WTC11 (cell line): ENCODE measurements around the gene FILIP1L. TPM values are rescaled to one million over a fixed set of nuclear protein-coding genes. Genes with fewer than 3 reads are reported as not detected.

ENCODE experiments used
- ATAC-seq: fragments of 200-7000 bp; cut with Tn5 transposase; 2 replicates; pipeline ENCODE4 v1.10.0; 2021; ENCODE audit warnings: mild to moderate bottlenecking, moderate library complexity
- CTCF ChIA-PET: fragments of 300-600 bp; sonication (Branson Sonifier 250); formaldehyde crosslinking; loops from one replicate; lab custom pipeline; 2021; ENCODE audit warnings: antibody characterized with exemption; lab: Charles Lee
- POLR2A ChIA-PET: fragments of 350-600 bp; sonication (Branson Sonifier 250); formaldehyde crosslinking; loops from one replicate; lab custom pipeline; 2021; ENCODE audit warnings: antibody characterized with exemption; lab: Charles Lee
- DNase-seq: peaks from one replicate; pipeline ENCODE4 v3.0.0; 2021; ENCODE audit warnings: low spot score
- H3K27ac Mint-ChIP-seq: 2 replicates; pipeline ENCODE4 v1.8.0; 2021; ENCODE audit warnings: mixed read lengths
- H3K27me3 Mint-ChIP-seq: 2 replicates; pipeline ENCODE4 v1.8.0; 2021; ENCODE audit warnings: low read depth, mild to moderate bottlenecking, moderate library complexity, mixed read lengths
- H3K36me3 Mint-ChIP-seq: 2 replicates; pipeline ENCODE4 v1.8.0; 2021; ENCODE audit warnings: mixed read lengths
- H3K4me1 Mint-ChIP-seq: 2 replicates; pipeline ENCODE4 v1.8.0; 2022; ENCODE audit warnings: mixed read lengths
- H3K4me3 Mint-ChIP-seq: 2 replicates; pipeline ENCODE4 v1.8.0; 2021; ENCODE audit warnings: mild to moderate bottlenecking, moderate library complexity, mixed read lengths
- H3K9me3 Mint-ChIP-seq: 2 replicates; pipeline ENCODE4 v1.8.0; 2021; ENCODE audit warnings: mixed read lengths
- AFF4 ChIP-seq: sonication (generic); formaldehyde crosslinking; IDR thresholded peaks from 2 replicates; pipeline ENCODE4 v1.8.1; 2023; ENCODE audit warnings: mild to moderate bottlenecking, missing genetic modification reagents, borderline replicate concordance
- AR ChIP-seq: fragments of 250-450 bp; sonication (Bioruptor Pico); IDR thresholded peaks from 2 replicates; pipeline ENCODE4 v1.9.0; 2021; ENCODE audit warnings: mild to moderate bottlenecking
- CREB1 ChIP-seq: sonication (generic); formaldehyde crosslinking; IDR thresholded peaks from 2 replicates; pipeline ENCODE4 v1.8.0; 2023; ENCODE audit warnings: mild to moderate bottlenecking, missing genetic modification reagents
- E2F1 ChIP-seq: sonication (generic); formaldehyde crosslinking; IDR thresholded peaks from 2 replicates; pipeline ENCODE4 v1.8.0; 2022; ENCODE audit warnings: mild to moderate bottlenecking, missing genetic modification reagents
- IRF2 ChIP-seq: sonication (generic); formaldehyde crosslinking; IDR thresholded peaks from 2 replicates; pipeline ENCODE4 v1.8.0; 2022; ENCODE audit warnings: low read depth, missing genetic modification reagents, borderline replicate concordance
- JAZF1 ChIP-seq: fragments of 250-450 bp; sonication (Bioruptor Pico); IDR thresholded peaks from 2 replicates; pipeline ENCODE4 v1.9.0; 2021; ENCODE audit warnings: moderate library complexity, mild to moderate bottlenecking, inconsistent platforms
- KAT7 ChIP-seq: sonication (generic); formaldehyde crosslinking; IDR thresholded peaks from 2 replicates; pipeline ENCODE4 v1.8.1; 2023; ENCODE audit warnings: missing genetic modification reagents, mild to moderate bottlenecking, borderline replicate concordance
- PREB ChIP-seq: sonication (generic); formaldehyde crosslinking; IDR thresholded peaks from 2 replicates; pipeline ENCODE4 v1.8.1; 2022; ENCODE audit warnings: mild to moderate bottlenecking, missing genetic modification reagents, moderate library complexity, borderline replicate concordance
- RELA ChIP-seq: sonication (generic); formaldehyde crosslinking; IDR thresholded peaks from 2 replicates; pipeline ENCODE4 v1.8.1; 2022; ENCODE audit warnings: missing genetic modification reagents, mild to moderate bottlenecking, borderline replicate concordance
- SP1 ChIP-seq: sonication (generic); formaldehyde crosslinking; conservative IDR thresholded peaks from 2 replicates; pipeline ENCODE4 v1.8.1; 2022; ENCODE audit warnings: missing genetic modification reagents
- TCF7 ChIP-seq: sonication (generic); formaldehyde crosslinking; IDR thresholded peaks from 2 replicates; pipeline ENCODE4 v1.8.0; 2022; ENCODE audit warnings: mild to moderate bottlenecking, low read depth, missing genetic modification reagents, moderate library complexity
- TEAD1 ChIP-seq: sonication (generic); formaldehyde crosslinking; IDR thresholded peaks from 2 replicates; pipeline ENCODE4 v1.8.0; 2022; ENCODE audit warnings: mild to moderate bottlenecking, missing genetic modification reagents
- TP53 ChIP-seq: sonication (generic); formaldehyde crosslinking; IDR thresholded peaks from 2 replicates; pipeline ENCODE4 v1.8.1; 2023; ENCODE audit warnings: mild to moderate bottlenecking, missing genetic modification reagents
- ZBTB21 ChIP-seq: sonication (generic); formaldehyde crosslinking; IDR thresholded peaks from 2 replicates; pipeline ENCODE4 v1.8.1; 2023; ENCODE audit warnings: mild to moderate bottlenecking, missing genetic modification reagents, borderline replicate concordance
- ZBTB43 ChIP-seq: sonication (generic); formaldehyde crosslinking; IDR thresholded peaks from 2 replicates; pipeline ENCODE4 v1.8.1; 2023; ENCODE audit warnings: mild to moderate bottlenecking, missing genetic modification reagents
- ZNF121 ChIP-seq: sonication (generic); formaldehyde crosslinking; IDR thresholded peaks from 2 replicates; pipeline ENCODE4 v1.8.0; 2023; ENCODE audit warnings: missing genetic modification reagents
- ZNF138 ChIP-seq: sonication (generic); formaldehyde crosslinking; conservative IDR thresholded peaks from 2 replicates; pipeline ENCODE4 v1.8.1; 2022; ENCODE audit warnings: mild to moderate bottlenecking, moderate library complexity, missing genetic modification reagents
- ZNF263 ChIP-seq: sonication (generic); formaldehyde crosslinking; IDR thresholded peaks from 2 replicates; pipeline ENCODE4 v1.8.1; 2022; ENCODE audit warnings: low read depth, mild to moderate bottlenecking, moderate library complexity, missing genetic modification reagents
- ZNF317 ChIP-seq: sonication (generic); formaldehyde crosslinking; IDR thresholded peaks from 2 replicates; pipeline ENCODE4 v1.8.1; 2023; ENCODE audit warnings: low read depth, mild to moderate bottlenecking, moderate library complexity, missing genetic modification reagents, borderline replicate concordance
- ZNF423 ChIP-seq: fragments of 250-450 bp; sonication (Bioruptor Pico); IDR thresholded peaks from 2 replicates; pipeline ENCODE4 v2.1.2; 2022; ENCODE audit warnings: mild to moderate bottlenecking, moderate library complexity
- ZNF512 ChIP-seq: sonication (generic); formaldehyde crosslinking; IDR thresholded peaks from 2 replicates; pipeline ENCODE4 v1.8.1; 2022; ENCODE audit warnings: missing genetic modification reagents, borderline replicate concordance
- ZNF671 ChIP-seq: fragments of 250-450 bp; sonication (Bioruptor Pico); IDR thresholded peaks from 2 replicates; pipeline ENCODE4 v1.8.0; 2021; ENCODE audit warnings: mild to moderate bottlenecking
- total RNA-seq: library from RNA; stranded (reverse); gene quantifications from 3 replicates; pipeline ENCODE4 v1.2.3, GENCODE V29; 2021

The FILIP1L gene
- total RNA-seq, 1 experiment from 2014 or later, result 0.17 TPM

GRCh38 chr3:99954914-99955644 lies 159.2 kb downstream of the FILIP1L start (continued):
- no peak for TF ChIP-seq AFF4
- no peak for TF ChIP-seq TEAD1 (CRISPR knock-in tag)
- no peak for TF ChIP-seq TP53 (CRISPR knock-in tag)
- TF ChIP-seq ZNF512, result no peak
- no peak for TF ChIP-seq PREB
- no peak for TF ChIP-seq JAZF1 (CRISPR knock-in tag)

- DNase-seq (no peak), ATAC-seq (no peak)
- H3K9me3 Mint-ChIP-seq, result no peaks in the 10 kb centered on the region
- H3K4me1 Mint-ChIP-seq, result peaks cover 18% of the 10 kb centered on the region
- no peak overlapping the region for H3K4me3 Mint-ChIP-seq
- no peaks in the 10 kb centered on the region for H3K36me3 Mint-ChIP-seq
- POLR2A ChIA-PET, result no interaction called here
- H3K27ac Mint-ChIP-seq, result no peak overlapping the region
- no peaks in the 10 kb centered on the region for H3K27me3 Mint-ChIP-seq
- CTCF ChIA-PET, result interaction anchor here (0.6 kb wide), 1 partner anchor 113 kb away, joined by 4 read pairs; no protein-coding TSS in a partner anchor
- TF ChIP-seq TCF7 (CRISPR knock-in tag) (no peak), JAZF1 (CRISPR knock-in tag) (no peak)
Observed at GRCh38 chr3:99953596-99953995, 160.7 kb downstream of the FILIP1L start.

GRCh38 chr3:99952306-99952705 lies 162.0 kb downstream of the FILIP1L start:
- no peak overlapping the region for H3K27ac Mint-ChIP-seq
- H3K9me3 Mint-ChIP-seq, result no peaks in the 10 kb centered on the region
- ChIA-PET POLR2A (interaction anchor here (0.6 kb wide), 1 partner anchor 326 kb away, joined by 3 read pairs; no protein-coding TSS in a partner anchor), CTCF (interaction anchor here (2.1 kb wide), 1 partner anchor 121 kb away, joined by 6 read pairs; no protein-coding TSS in a partner anchor)
- no peaks in the 10 kb centered on the region for H3K27me3 Mint-ChIP-seq
- peaks cover 24% of the 10 kb centered on the region for H3K4me1 Mint-ChIP-seq
- DNase-seq (no peak), ATAC-seq (no peak)
- H3K4me3 Mint-ChIP-seq, result no peak overlapping the region
- H3K36me3 Mint-ChIP-seq, result no peaks in the 10 kb centered on the region
- TF ChIP-seq IRF2 (CRISPR knock-in tag), result no peak
- no peak for TF ChIP-seq SP1 (CRISPR knock-in tag)
- no peak for TF ChIP-seq RELA (CRISPR knock-in tag)
- TF ChIP-seq ZBTB43 (CRISPR knock-in tag), result no peak
- no peak for TF ChIP-seq KAT7 (CRISPR knock-in tag)
- TF ChIP-seq ZNF671 (CRISPR knock-in tag), result no peak
- no peak for TF ChIP-seq ZNF121 (CRISPR knock-in tag)
- no peak for TF ChIP-seq ZNF423 (CRISPR knock-in tag)
- TF ChIP-seq ZNF263 (CRISPR knock-in tag), result no peak
- no peak for TF ChIP-seq CREB1 (CRISPR knock-in tag)
- TF ChIP-seq TEAD1 (CRISPR knock-in tag), result no peak
- TF ChIP-seq ZNF138 (CRISPR knock-in tag), result no peak
- no peak for TF ChIP-seq ZBTB21 (CRISPR knock-in tag)
- no peak for TF ChIP-seq AR
- TF ChIP-seq E2F1, result no peak
- TF ChIP-seq ZNF317 (CRISPR knock-in tag), result no peak
